CD4-positive, alpha-beta memory T cell (primary cell): Measurements from ENCODE around the gene SAMD11. TPM values are rescaled to one million over a fixed set of nuclear protein-coding genes. Genes with fewer than 3 reads are reported as not detected.

Experiments
- CTCF ChIA-PET: fragments of 350-600 bp; sonication (Branson Sonifier 250); formaldehyde crosslinking; loops from one replicate; lab custom pipeline; 2021; ENCODE audit warnings: inconsistent platforms; ENCODE audit not compliant: partially characterized antibody; lab: Charles Lee
- POLR2A ChIA-PET: fragments of 350-600 bp; sonication (Branson Sonifier 250); formaldehyde crosslinking; loops from one replicate; lab custom pipeline; 2021; ENCODE audit not compliant: partially characterized antibody; lab: Charles Lee
- DNase-seq, 5 donors: peaks; one replicate each; pipeline versions ENCODE4 v3.0.0 to v3.0.0-alpha.2; 2020 to 2022; ENCODE audit warnings: mixed read lengths in 1 of 5
- H3K27ac ChIP-seq: one replicate; pipeline ENCODE4 v1.7.0; 2013; ENCODE audit warnings: low read depth, low read length
- H3K27me3 ChIP-seq: 2 replicates; pipeline ENCODE4 v1.7.0; 2013; ENCODE audit warnings: mild to moderate bottlenecking, low read length, moderate library complexity; ENCODE audit not compliant: insufficient read depth
- H3K36me3 ChIP-seq: 2 replicates; pipeline ENCODE4 v1.7.0; 2013; ENCODE audit warnings: mild to moderate bottlenecking, low read length, moderate library complexity; ENCODE audit not compliant: insufficient read depth
- H3K4me1 ChIP-seq: 2 replicates; pipeline ENCODE4 v1.7.0; 2013; ENCODE audit warnings: mild to moderate bottlenecking, low read length, moderate library complexity; ENCODE audit not compliant: insufficient read depth
- H3K4me3 ChIP-seq, 2 donors: one replicate each; pipeline ENCODE4 v1.7.0; 2013; ENCODE audit warnings: low read length in 2 of 2, mild to moderate bottlenecking in 1 of 2
- H3K9me3 ChIP-seq, 2 donors: one replicate each; pipeline ENCODE4 v1.7.0; 2013; ENCODE audit warnings: low read length in 2 of 2, control low read depth in 1 of 2; ENCODE audit not compliant: control insufficient read depth in 1 of 2
- H3K27ac Mint-ChIP-seq, 7 donors: one replicate each; pipeline ENCODE4 v1.8.0; 2020 to 2021; ENCODE audit warnings: mixed read lengths in 7 of 7, mild to moderate bottlenecking in 6 of 7, inconsistent platforms in 3 of 7, moderate library complexity in 3 of 7
- H3K27me3 Mint-ChIP-seq, 2 donors: one replicate each; pipeline ENCODE4 v1.8.0; 2020 to 2021; ENCODE audit warnings: mixed read lengths in 2 of 2
- H3K36me3 Mint-ChIP-seq, 2 donors: one replicate each; pipeline ENCODE4 v1.8.0; 2020 to 2021; ENCODE audit warnings: mixed read lengths in 2 of 2, inconsistent platforms in 1 of 2, mild to moderate bottlenecking in 1 of 2
- H3K4me1 Mint-ChIP-seq, 4 donors: one replicate each; pipeline ENCODE4 v1.8.0; 2020 to 2021; ENCODE audit warnings: mixed read lengths in 4 of 4, mild to moderate bottlenecking in 1 of 4
- H3K4me3 Mint-ChIP-seq, 8 donors: one replicate each; pipeline ENCODE4 v1.8.0; 2020 to 2021; ENCODE audit warnings: mixed read lengths in 8 of 8, mild to moderate bottlenecking in 7 of 8, moderate library complexity in 6 of 8, inconsistent platforms in 3 of 8
- H3K9me3 Mint-ChIP-seq, 8 donors: one replicate each; pipeline ENCODE4 v1.8.0; 2020 to 2021; ENCODE audit warnings: mixed read lengths in 8 of 8, mild to moderate bottlenecking in 5 of 8, inconsistent platforms in 3 of 8, moderate library complexity in 1 of 8
- intact Hi-C: fragments of 100-400 bp; cut with micrococcal nuclease; formaldehyde crosslinking; loops from one replicate; pipeline ENCODE4 v1.15.1; 2023
- polyA plus RNA-seq, 2 donors: library from polyadenylated mRNA; unstranded; fragments of 300-500 nt; fragmentation: Illumina TruSeq; gene quantifications; one replicate each; pipeline ENCODE4 v1.2.3, GENCODE V29; 2021
- total RNA-seq, 2 experiments: library from RNA; stranded (reverse); gene quantifications; one replicate each; pipeline ENCODE4 v1.2.3, GENCODE V29; 2021

Gene SAMD11
- total and polyA plus RNA-seq, 4 experiments from 2014 or later, result 0.10 TPM; not detected in 3

DNA sequence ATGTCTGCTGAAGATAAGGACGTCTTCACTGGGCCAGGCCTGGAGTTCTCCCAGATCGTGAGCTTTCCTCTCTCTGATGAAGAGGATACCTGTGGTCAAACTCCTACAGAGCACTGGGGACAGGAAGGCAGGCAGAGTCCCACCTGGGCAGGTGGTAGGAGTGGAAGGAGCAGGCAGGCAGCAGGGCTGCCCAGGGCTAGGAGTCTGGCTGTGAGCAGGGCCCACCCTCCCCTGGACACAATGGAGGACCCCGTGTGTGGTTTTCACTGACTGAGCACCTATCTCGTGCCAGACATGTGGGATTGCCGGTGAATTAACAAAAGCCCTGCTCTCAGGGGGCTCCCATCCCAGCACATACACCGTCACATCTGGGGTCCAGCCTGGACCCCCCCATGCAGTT is 4.9 kb upstream of the SAMD11 start:
- peaks cover 29% of the 10 kb centered on the region for H3K27me3 ChIP-seq
- Mint-ChIP-seq H3K36me3 (peaks cover 0 to 1% of the 10 kb centered on the region in 2 donors), H3K9me3 (peaks cover 0 to 3% (median 0%) of the 10 kb centered on the region in 8 donors), H3K4me3 (no peak overlapping the region), H3K4me1 (peaks cover 11 to 24% (median 18%) of the 10 kb centered on the region in 4 donors), H3K27ac (no peak overlapping the region), H3K27me3 (peaks cover 23 to 29% of the 10 kb centered on the region in 2 donors)
- H3K4me1 ChIP-seq, result peaks cover 25% of the 10 kb centered on the region
- CTCF ChIA-PET, result no interaction called here
- POLR2A ChIA-PET, result no interaction called here
- no peak overlapping the region for H3K4me3 ChIP-seq
- no peaks in the 10 kb centered on the region for H3K36me3 ChIP-seq
- H3K9me3 ChIP-seq, result no peaks in the 10 kb centered on the region
- no peak overlapping the region for H3K27ac ChIP-seq
- no peak for DNase-seq
- intact Hi-C loops, result no loop called here

DNA sequence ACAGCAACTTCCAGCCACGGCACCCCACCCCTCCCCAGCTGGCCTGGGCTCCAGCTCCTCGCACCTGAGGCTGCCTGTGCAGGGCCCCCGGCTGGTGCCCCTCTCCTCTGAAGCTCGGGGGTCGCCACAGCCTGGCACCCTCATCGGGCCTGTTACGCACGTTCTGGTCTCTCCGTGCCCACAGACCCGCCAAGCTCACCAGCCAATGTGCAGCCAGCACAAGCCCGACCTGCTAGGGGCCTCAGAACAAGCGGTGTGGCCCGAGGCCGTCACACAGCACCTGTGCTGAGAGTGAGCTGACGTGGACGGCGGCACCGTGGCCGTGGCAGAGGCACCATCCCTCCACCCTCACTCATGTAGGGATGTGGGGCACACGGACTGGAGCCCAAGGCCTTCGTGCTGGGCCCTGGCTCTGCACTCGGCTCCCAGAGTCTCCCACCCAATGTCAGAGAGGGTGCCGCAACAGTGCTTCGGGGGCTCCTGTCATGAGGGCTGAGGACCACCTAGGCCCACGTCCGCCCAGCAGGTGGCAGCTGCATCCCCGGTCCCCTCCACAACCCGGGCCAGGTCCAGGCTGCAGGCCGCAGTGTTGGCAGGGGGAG is 4.4 kb upstream of the SAMD11 start:
- Mint-ChIP-seq H3K4me1 (peaks cover 11 to 24% (median 18%) of the 10 kb centered on the region in 4 donors), H3K9me3 (peaks cover 0 to 3% (median 0%) of the 10 kb centered on the region in 8 donors), H3K36me3 (peaks cover 0 to 1% of the 10 kb centered on the region in 2 donors), H3K4me3 (no peak overlapping the region), H3K27ac (no peak overlapping the region), H3K27me3 (peaks cover 23 to 29% of the 10 kb centered on the region in 2 donors)
- Histone ChIP-seq H3K4me1 (peaks cover 25% of the 10 kb centered on the region), H3K27me3 (peaks cover 29% of the 10 kb centered on the region), H3K27ac (no peak overlapping the region), H3K36me3 (no peaks in the 10 kb centered on the region), H3K9me3 (no peaks in the 10 kb centered on the region), H3K4me3 (no peak overlapping the region)
- intact Hi-C loops, result no loop called here
- ChIA-PET CTCF (no interaction called here), POLR2A (no interaction called here)
- DNase-seq, result no peak

DNA sequence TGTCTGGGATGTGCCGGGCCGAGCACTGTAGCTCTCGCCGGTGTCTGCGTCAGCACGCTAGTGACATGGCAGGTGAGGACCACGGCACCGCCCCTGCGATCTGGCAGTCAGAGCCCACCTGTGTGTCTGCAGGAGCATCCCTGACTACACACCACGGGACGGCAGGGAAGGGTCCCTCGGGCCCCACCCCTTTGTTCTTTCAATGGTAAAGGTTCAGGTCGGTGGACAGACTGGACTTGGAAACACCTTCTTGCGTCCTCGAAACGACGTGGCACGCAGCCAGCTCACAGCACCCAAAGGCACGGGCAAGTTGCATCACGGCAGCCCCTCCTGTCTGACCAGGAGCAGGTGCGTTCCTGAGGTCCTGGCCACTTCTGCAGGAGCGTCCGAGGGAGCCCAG is 3.7 kb upstream of the SAMD11 start:
- no peak for DNase-seq
- POLR2A ChIA-PET, result no interaction called here
- CTCF ChIA-PET, result interaction anchor here (1.0 to 1.4 kb wide), 2 partner anchors 15 to 65 kb away, joined by 3 read pairs; no protein-coding TSS in a partner anchor
- peaks cover 0 to 1% of the 10 kb centered on the region in 2 donors for H3K36me3 Mint-ChIP-seq
- Histone ChIP-seq H3K4me3 (no peak overlapping the region), H3K27me3 (peaks cover 29% of the 10 kb centered on the region), H3K27ac (no peak overlapping the region), H3K36me3 (no peaks in the 10 kb centered on the region), H3K9me3 (no peaks in the 10 kb centered on the region), H3K4me1 (peaks cover 25% of the 10 kb centered on the region)
- peaks cover 23 to 29% of the 10 kb centered on the region in 2 donors for H3K27me3 Mint-ChIP-seq
- no peak overlapping the region for H3K4me3 Mint-ChIP-seq
- H3K27ac Mint-ChIP-seq, result no peak overlapping the region
- peaks cover 0 to 3% (median 0%) of the 10 kb centered on the region in 8 donors for H3K9me3 Mint-ChIP-seq
- intact Hi-C loops, result loop anchor here (5.0 kb wide), 1 partner anchor 37 kb away; the partner anchor contains the start of gene NOC2L
- H3K4me1 Mint-ChIP-seq, result peaks cover 11 to 24% (median 18%) of the 10 kb centered on the region in 4 donors

DNA sequence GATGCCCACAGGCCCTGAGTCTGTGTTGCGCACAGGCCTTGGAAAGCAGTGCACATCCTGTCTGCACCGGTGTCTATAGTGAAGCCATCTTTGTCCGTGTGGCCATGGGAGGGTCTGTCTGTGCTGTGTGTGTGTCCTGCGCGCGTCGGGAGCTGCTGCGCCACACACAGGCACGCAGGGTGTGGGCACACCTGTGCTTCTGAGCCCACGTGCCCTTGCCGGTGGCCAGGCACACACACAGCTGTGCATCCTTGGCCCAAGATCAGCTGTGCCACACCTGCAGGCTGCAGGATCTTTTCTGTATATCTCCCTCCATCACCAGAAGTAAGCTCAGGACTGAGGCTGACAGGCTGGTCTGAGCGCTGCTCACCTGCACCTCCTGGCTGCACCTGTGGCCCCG is 3.2 kb upstream of the SAMD11 start:
- no peaks in the 10 kb centered on the region for H3K36me3 ChIP-seq
- Mint-ChIP-seq H3K27ac (peak overlapping the region in 1 of 7 donors; percentile 22), H3K4me1 (peaks cover 11 to 24% (median 18%) of the 10 kb centered on the region in 4 donors), H3K4me3 (peak overlapping the region in 5 of 8 donors; percentile 14 to 51 (median 35)), H3K27me3 (peaks cover 23 to 27% of the 10 kb centered on the region in 2 donors), H3K36me3 (peaks cover 0 to 1% of the 10 kb centered on the region in 2 donors), H3K9me3 (peaks cover 0 to 3% (median 0%) of the 10 kb centered on the region in 8 donors)
- POLR2A ChIA-PET, result no interaction called here
- H3K4me3 ChIP-seq, result no peak overlapping the region
- CTCF ChIA-PET, result interaction anchor here (1.0 to 1.4 kb wide), 2 partner anchors 16 to 64 kb away, joined by 3 read pairs; no protein-coding TSS in a partner anchor
- intact Hi-C loops, result loop anchor here (5.0 kb wide), 1 partner anchor 37 kb away; the partner anchor contains the start of gene NOC2L
- no peak overlapping the region for H3K27ac ChIP-seq
- H3K27me3 ChIP-seq, result peaks cover 29% of the 10 kb centered on the region
- no peak for DNase-seq
- H3K4me1 ChIP-seq, result peaks cover 27% of the 10 kb centered on the region
- no peaks in the 10 kb centered on the region for H3K9me3 ChIP-seq

DNA sequence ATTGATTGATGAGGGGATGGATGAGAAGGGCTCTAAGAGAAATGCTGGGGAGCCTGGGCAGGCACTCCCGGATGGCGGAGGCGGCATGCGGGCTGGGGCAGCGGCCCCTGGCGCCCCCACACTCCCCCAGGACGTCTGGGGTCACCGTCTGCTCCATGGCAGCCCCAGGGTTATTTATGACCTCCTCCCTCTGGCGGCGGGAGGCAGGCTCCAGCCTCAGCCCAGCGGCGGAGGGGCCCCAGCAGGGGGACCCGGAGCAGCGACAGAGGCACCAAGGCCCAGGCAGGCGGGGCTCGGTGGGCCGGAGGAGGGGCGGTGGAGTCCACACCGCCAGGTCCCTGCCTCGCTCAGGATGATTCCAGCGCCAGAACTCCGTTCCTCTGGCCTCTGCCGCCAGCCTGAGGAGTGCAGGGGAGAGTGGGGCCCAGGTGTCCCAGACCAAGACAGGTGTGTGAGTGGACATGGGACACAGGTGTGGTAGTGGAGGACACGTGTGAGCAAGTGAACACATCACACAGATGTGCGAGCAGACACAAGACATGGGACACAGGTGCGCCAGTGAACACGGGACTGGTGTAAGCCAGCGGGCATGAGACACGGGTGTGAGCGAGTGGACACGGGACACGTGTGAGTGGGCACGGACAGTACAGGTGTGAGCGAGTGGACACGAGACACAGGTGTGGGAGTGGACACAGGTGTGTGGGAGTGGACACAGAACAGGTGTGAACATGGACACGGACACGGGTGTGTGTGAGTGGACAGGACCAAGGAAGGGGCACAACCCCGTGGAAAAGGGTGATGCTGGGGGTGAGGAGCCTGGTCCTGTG is 2.5 kb upstream of the SAMD11 start:
- ChIA-PET CTCF (interaction anchor here (1.0 to 1.4 kb wide), 2 partner anchors 16 to 63 kb away, joined by 3 read pairs; no protein-coding TSS in a partner anchor), POLR2A (no interaction called here)
- Mint-ChIP-seq H3K4me3 (peak overlapping the region in 7 of 8 donors; percentile 14 to 47 (median 39)), H3K36me3 (peaks cover 0 to 1% of the 10 kb centered on the region in 2 donors), H3K27ac (peak overlapping the region in 2 of 7 donors; percentile 22 to 90), H3K9me3 (peaks cover 0 to 3% (median 0%) of the 10 kb centered on the region in 8 donors), H3K27me3 (peaks cover 26 to 30% of the 10 kb centered on the region in 2 donors), H3K4me1 (peaks cover 11 to 29% (median 18%) of the 10 kb centered on the region in 4 donors)
- Histone ChIP-seq H3K27ac (no peak overlapping the region), H3K27me3 (peaks cover 34% of the 10 kb centered on the region), H3K4me3 (no peak overlapping the region), H3K4me1 (peaks cover 32% of the 10 kb centered on the region), H3K36me3 (no peaks in the 10 kb centered on the region), H3K9me3 (no peaks in the 10 kb centered on the region)
- intact Hi-C loops, result loop anchor here (5.0 kb wide), 1 partner anchor 36 kb away; the partner anchor contains the start of gene NOC2L
- peak in 1 of 5 donors; percentile 29 for DNase-seq

DNA sequence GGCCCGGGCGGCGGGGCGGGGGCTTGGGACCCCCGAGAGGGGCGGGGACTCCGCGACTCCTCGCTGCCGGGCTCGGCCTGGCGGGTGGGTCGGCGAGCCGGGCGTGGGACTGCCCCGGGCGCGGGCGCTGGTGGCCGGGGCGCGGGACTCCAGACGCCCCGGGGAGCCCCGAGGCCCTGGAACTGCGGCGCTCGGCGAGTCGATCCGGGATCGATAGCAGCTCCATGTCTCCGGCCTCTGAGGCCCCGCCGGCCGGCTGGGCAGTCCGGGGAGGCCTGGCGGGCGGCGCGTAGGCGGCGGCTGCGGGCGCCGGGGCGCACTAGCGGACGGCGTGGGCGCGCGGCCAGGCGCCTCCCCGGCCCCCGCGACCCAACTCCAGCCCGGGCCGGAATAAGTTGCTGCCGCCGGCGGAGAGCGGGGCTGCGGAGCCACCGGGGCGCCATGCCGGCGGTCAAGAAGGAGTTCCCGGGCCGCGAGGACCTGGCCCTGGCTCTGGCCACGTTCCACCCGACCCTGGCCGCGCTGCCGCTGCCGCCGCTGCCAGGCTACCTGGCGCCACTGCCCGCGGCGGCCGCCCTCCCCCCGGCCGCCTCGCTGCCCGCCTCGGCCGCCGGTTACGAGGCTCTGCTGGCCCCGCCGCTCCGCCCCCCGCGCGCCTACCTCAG is 400 bp downstream of the SAMD11 start:
- peaks cover 32% of the 10 kb centered on the region for H3K4me1 ChIP-seq
- no peak overlapping the region for H3K27ac Mint-ChIP-seq
- ChIA-PET CTCF (no interaction called here), POLR2A (no interaction called here)
- H3K27me3 Mint-ChIP-seq, result peaks cover 22 to 36% of the 10 kb centered on the region in 2 donors
- intact Hi-C loops, result loop anchor here (5.0 kb wide), 1 partner anchor 33 kb away; the partner anchor contains the start of gene NOC2L
- no peaks in the 10 kb centered on the region for H3K9me3 ChIP-seq
- no peak overlapping the region for H3K4me3 Mint-ChIP-seq
- peaks cover 38% of the 10 kb centered on the region for H3K27me3 ChIP-seq
- no peak for DNase-seq
- H3K4me3 ChIP-seq, result no peak overlapping the region
- H3K36me3 Mint-ChIP-seq, result peaks cover 0 to 1% of the 10 kb centered on the region in 2 donors
- peaks cover 0 to 3% (median 0%) of the 10 kb centered on the region in 8 donors for H3K9me3 Mint-ChIP-seq
- H3K4me1 Mint-ChIP-seq, result peaks cover 11 to 29% (median 19%) of the 10 kb centered on the region in 4 donors
- H3K36me3 ChIP-seq, result no peaks in the 10 kb centered on the region
- no peak overlapping the region for H3K27ac ChIP-seq
